Osteoblast (primary cell): ENCODE results near the gene PLAAT5. TPM values are rescaled to one million over a fixed set of nuclear protein-coding genes. Genes with fewer than 3 reads are reported as not detected.

Experiments
- DNase-seq: peaks from one replicate; pipeline ENCODE4 v3.0.0; 2011; ENCODE audit warnings: low spot score, mixed read lengths; ENCODE audit not compliant: insufficient read length; ENCODE audit errors: missing footprints
- H2AFZ ChIP-seq: 2 replicates; pipeline ENCODE4 v1.6.0; 2011; ENCODE audit warnings: mild to moderate bottlenecking, low read length
- H3K27ac ChIP-seq: 2 replicates; pipeline ENCODE4 v1.5.1; 2011; ENCODE audit warnings: mild to moderate bottlenecking, low read depth, low read length, moderate library complexity
- H3K27me3 ChIP-seq: 2 replicates; pipeline ENCODE4 v1.6.0; 2012; ENCODE audit warnings: mild to moderate bottlenecking, control low read depth, inconsistent platforms, low read length, moderate library complexity; ENCODE audit not compliant: insufficient read depth
- H3K36me3 ChIP-seq: 2 replicates; pipeline ENCODE4 v1.5.1; 2011; ENCODE audit warnings: mild to moderate bottlenecking, low read length, control low read depth, moderate library complexity; ENCODE audit not compliant: insufficient read depth
- H3K4me1 ChIP-seq: 2 replicates; pipeline ENCODE4 v1.5.1; 2011; ENCODE audit warnings: mild to moderate bottlenecking, low read length, control low read depth, moderate library complexity; ENCODE audit not compliant: insufficient read depth
- H3K4me2 ChIP-seq: 2 replicates; pipeline ENCODE4 v1.6.0; 2011; ENCODE audit warnings: mild to moderate bottlenecking, low read length; ENCODE audit not compliant: insufficient read depth
- H3K4me3 ChIP-seq: fragments of 200-600 bp; sonication (generic); 3 replicates; pipeline ENCODE4 v1.5.1; 2012; ENCODE audit warnings: mild to moderate bottlenecking, low read length, inconsistent platforms; ENCODE audit not compliant: insufficient read depth
- H3K79me2 ChIP-seq: 2 replicates; pipeline ENCODE4 v1.6.0; 2012; ENCODE audit warnings: mild to moderate bottlenecking, low read length, control low read depth, inconsistent platforms; ENCODE audit not compliant: insufficient read depth
- H3K9me3 ChIP-seq: 2 replicates; pipeline ENCODE4 v1.5.1; 2011; ENCODE audit warnings: low read depth, low read length, control low read depth
- H4K20me1 ChIP-seq: 2 replicates; pipeline ENCODE4 v1.6.0; 2012; ENCODE audit warnings: mild to moderate bottlenecking, low read length, control low read depth; ENCODE audit not compliant: insufficient read depth
- total RNA-seq: library from RNA; depleted of rRNA; stranded (reverse); fragments of >200 nt; gene quantifications from 2 replicates; pipeline ENCODE4 v1.2.3, GENCODE V29; 2012
- TF ChIP-seq, protein P1 (sequence below): IDR thresholded peaks from 2 replicates; pipeline ENCODE4 v1.5.1; 2011; ENCODE audit warnings: mild to moderate bottlenecking, low read depth, low read length, moderate library complexity; ENCODE audit errors: extremely low read depth

PLAAT5 gene
- total RNA-seq, result not detected in 2 replicates

DNA sequence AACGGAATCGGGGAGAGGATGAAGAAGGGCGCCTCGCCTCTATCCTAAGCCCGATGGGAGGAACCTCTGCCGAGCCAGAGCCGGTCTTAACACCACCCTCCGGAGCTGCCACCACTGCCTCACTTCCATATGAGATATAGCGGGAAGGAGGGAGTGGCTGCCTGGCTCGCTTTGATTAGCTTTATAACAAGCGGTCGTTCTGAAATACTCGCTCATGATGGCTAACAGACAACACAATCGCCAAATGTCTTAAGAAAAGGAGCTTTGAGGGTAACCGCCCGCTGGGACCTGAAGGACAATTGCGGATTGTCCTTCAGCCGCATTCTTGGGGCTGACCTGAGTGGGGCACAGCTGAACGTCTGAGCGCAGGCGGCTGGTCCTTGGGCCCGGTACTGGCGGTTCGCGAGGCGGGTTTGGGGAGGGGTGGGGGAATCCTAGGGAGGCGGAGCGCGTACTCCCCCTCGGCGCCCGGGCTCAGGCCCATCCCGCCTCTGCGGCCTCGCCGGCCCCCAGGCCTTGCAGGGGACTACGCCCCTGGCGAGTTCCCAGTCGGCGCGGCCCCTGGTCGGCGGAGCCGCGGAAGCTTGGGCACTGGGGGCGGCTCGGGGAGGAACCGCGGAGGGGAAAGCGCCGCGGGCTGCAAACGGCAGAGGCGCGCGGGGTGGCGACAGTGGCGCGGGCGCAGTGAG is at the start of gene PLAAT5:
Gene PLAAT5 (minus strand): TSS at position 617 of the 689 bp plus-strand sequence. CDS start 133 bp downstream, at position 484.
- Histone ChIP-seq H3K9me3 (no peaks in the 10 kb centered on the region), H3K4me2 (peak within 1 kb of the TSS; percentile 85), H4K20me1 (no peaks in the 10 kb centered on the region), H3K27ac (no peak within 1 kb of the TSS), H3K4me3 (peak within 1 kb of the TSS; percentile 61), H2AFZ (peak within 1 kb of the TSS; percentile 56), H3K36me3 (no peaks in the 10 kb centered on the region), H3K79me2 (no peaks in the 10 kb centered on the region), H3K27me3 (peaks cover 52% of the 10 kb centered on the region), H3K4me1 (peaks cover 3% of the 10 kb centered on the region)
- TF ChIP-seq, protein P1, sequence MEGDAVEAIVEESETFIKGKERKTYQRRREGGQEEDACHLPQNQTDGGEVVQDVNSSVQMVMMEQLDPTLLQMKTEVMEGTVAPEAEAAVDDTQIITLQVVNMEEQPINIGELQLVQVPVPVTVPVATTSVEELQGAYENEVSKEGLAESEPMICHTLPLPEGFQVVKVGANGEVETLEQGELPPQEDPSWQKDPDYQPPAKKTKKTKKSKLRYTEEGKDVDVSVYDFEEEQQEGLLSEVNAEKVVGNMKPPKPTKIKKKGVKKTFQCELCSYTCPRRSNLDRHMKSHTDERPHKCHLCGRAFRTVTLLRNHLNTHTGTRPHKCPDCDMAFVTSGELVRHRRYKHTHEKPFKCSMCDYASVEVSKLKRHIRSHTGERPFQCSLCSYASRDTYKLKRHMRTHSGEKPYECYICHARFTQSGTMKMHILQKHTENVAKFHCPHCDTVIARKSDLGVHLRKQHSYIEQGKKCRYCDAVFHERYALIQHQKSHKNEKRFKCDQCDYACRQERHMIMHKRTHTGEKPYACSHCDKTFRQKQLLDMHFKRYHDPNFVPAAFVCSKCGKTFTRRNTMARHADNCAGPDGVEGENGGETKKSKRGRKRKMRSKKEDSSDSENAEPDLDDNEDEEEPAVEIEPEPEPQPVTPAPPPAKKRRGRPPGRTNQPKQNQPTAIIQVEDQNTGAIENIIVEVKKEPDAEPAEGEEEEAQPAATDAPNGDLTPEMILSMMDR, result no peak
- no peak for DNase-seq

- Histone ChIP-seq H3K79me2 (no peaks in the 10 kb centered on the region), H3K4me3 (peak overlapping the region; percentile 72), H4K20me1 (no peaks in the 10 kb centered on the region), H3K36me3 (no peaks in the 10 kb centered on the region), H3K4me1 (peaks cover 13% of the 10 kb centered on the region), H2AFZ (peak overlapping the region; percentile 96), H3K27me3 (peaks cover 4% of the 10 kb centered on the region), H3K27ac (peak overlapping the region; percentile 63), H3K9me3 (no peaks in the 10 kb centered on the region), H3K4me2 (peak overlapping the region; percentile 74)
- peak; percentile 86 for DNase-seq
- TF ChIP-seq, protein P1, result no peak
Measured at GRCh38 chr11:63537293-63538101, 46.5 kb upstream of the PLAAT5 start.

- no peaks in the 10 kb centered on the region for H3K79me2 ChIP-seq
- peak within 1 kb of the TSS; percentile 96 for H2AFZ ChIP-seq
- peak within 1 kb of the TSS; percentile 72 for H3K4me3 ChIP-seq
- H3K36me3 ChIP-seq, result no peaks in the 10 kb centered on the region
- TF ChIP-seq, protein P1, result no peak
- H4K20me1 ChIP-seq, result no peaks in the 10 kb centered on the region
- H3K27ac ChIP-seq, result peak within 1 kb of the TSS; percentile 63
- peaks cover 18% of the 10 kb centered on the region for H3K4me1 ChIP-seq
- H3K27me3 ChIP-seq, result no peaks in the 10 kb centered on the region
- peak within 1 kb of the TSS; percentile 74 for H3K4me2 ChIP-seq
- H3K9me3 ChIP-seq, result no peaks in the 10 kb centered on the region
- peak; percentile 85 for DNase-seq
Measured at GRCh38 chr11:63536669-63537292, 45.8 kb upstream of the PLAAT5 start, which contains the start of gene PLAAT4. Gene PLAAT4, plus strand, starts transcription at chr11:63536808. Its CDS starts 61 bp downstream, at chr11:63536869.
